NCI-H82 (cell line): ENCODE measurements around the gene RASGRP3.
A peak's percentile ranks its signal among the peaks of the same experiment; 100 is the strongest.

ENCODE experiments used
- DNase-seq: peaks from one replicate; lab custom pipeline; 2025; lab: John Stamatoyannopoulos, UW

The RASGRP3 gene

GRCh38 chr2:33521791-33522281, 45.4 kb downstream of the RASGRP3 start:
- DNase-seq = no peak

DNA sequence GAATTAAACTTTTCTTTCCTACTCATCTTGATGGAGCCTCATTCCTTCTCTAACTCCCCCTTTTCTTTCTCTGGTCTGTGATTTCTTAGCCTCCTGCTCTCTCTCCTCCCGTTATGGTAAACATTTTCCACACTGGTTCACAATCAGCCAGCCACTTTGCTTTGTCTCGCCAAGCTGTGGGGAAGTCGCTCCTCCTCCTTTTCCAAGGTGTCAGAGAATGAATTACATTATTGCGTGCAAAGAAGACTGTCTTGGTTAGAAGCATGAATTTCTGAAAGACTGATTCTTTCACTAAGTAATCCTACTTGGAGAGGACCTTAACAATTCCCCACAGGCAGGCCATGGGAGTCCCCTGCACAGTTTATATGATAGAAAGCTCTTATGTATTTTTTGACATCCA, 46.1 kb downstream of the RASGRP3 start:
- DNase-seq = no peak

GRCh38 chr2:33525666-33526065, 49.2 kb downstream of the RASGRP3 start:
- DNase-seq = no peak

GRCh38 chr2:33526132-33526531, 49.7 kb downstream of the RASGRP3 start:
- DNase-seq = no peak

- DNase-seq = no peak
These were observed 50.5 kb downstream of the RASGRP3 start for GRCh38 chr2:33526921-33527320.

GRCh38 chr2:33528441-33528950, 52.0 kb downstream of the RASGRP3 start:
- DNase-seq = no peak

- peak; percentile 18 for DNase-seq
These were observed 53.5 kb downstream of the RASGRP3 start for GRCh38 chr2:33529771-33530481.

DNA sequence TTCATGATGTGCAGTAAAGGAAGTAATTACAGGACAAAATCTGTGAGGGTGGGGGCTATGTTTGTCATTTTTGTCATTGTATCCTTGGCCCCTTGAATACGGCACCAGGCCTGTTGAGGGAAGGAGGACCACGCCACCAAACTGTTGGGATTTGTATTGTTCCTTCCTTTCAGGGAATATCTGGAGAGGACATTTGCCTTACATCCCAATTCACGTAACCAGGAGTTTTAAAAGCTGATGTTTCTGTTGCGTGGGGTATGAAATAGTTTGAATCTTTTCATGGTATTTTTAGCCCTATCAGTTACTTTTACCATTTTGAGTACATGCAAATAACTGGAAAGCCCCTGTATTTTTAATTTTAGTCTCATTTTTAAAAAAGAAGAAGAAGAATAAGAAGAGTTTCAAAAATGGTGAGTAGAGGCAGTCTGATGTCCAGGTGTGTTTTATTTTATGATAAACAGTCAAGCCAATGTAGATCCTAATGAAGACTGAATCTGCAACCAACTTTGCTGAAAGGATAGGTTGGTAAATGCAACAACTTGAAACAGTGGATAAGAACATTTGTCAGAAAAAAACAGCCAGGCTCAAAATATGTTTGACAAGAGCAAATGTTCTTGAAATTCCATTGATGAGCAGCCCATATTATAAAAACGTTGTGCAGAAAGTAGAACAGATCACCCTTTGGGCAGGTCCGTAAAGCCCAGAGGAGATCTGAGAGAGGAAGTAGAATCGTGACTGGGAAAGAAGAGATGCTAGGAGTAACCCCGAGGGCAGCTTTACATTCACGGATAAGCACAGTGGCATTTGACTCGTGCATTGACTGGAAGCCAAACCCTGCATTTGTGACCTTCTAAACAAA, 54.5 kb downstream of the RASGRP3 start:
- DNase-seq = no peak

DNA sequence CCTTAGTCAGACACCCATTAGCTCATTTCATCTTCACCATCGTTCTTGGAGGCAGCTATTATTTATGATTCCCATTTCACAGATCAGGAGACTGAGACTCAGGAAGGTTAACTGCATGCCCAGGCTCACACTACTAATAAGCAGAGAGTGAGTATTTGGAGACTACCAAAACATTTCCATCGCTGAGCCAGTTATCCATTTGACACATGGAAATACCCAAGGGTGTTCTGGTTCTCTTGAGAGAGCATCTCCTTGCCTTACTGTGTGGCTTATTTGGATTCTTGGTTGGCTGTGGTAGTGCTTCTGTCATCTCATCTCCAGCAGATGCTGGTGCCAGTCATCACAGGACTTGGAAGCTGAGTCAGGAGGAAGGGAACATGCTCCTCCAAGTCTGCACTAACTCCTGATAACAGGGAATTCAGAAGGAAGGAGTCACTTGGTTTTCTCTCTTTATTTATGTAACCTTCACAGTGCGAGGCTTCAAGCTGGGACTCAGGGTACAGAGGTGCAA, 55.2 kb downstream of the RASGRP3 start:
- DNase-seq = no peak

GRCh38 chr2:33532146-33532545, 55.7 kb downstream of the RASGRP3 start:
- no peak for DNase-seq

- no peak for DNase-seq
These were observed 56.5 kb downstream of the RASGRP3 start for GRCh38 chr2:33532966-33533365.

GRCh38 chr2:33535421-33535820, 59.0 kb downstream of the RASGRP3 start:
- DNase-seq = peak; percentile 8

GRCh38 chr2:33541243-33541642, 64.8 kb downstream of the RASGRP3 start:
- no peak for DNase-seq

DNA sequence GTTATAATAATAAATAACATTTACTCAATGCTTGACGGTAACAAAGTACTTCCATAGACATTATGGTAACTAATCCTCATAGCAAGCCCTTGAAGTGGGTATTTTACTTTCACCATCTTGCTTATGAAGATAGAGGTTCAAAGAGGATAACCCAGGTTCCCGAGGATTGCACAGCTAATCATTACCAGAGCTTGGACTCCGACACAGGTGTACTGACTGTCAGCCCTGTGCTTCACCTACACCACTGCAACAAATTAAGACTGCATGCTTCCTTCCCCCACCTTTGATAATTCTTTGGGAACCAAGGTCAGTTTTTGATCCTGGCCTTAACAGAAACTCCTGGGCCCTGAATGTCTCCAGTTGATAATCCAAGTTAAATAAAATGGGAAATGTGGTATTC, 73.8 kb downstream of the RASGRP3 start:
- no peak for DNase-seq

DNA sequence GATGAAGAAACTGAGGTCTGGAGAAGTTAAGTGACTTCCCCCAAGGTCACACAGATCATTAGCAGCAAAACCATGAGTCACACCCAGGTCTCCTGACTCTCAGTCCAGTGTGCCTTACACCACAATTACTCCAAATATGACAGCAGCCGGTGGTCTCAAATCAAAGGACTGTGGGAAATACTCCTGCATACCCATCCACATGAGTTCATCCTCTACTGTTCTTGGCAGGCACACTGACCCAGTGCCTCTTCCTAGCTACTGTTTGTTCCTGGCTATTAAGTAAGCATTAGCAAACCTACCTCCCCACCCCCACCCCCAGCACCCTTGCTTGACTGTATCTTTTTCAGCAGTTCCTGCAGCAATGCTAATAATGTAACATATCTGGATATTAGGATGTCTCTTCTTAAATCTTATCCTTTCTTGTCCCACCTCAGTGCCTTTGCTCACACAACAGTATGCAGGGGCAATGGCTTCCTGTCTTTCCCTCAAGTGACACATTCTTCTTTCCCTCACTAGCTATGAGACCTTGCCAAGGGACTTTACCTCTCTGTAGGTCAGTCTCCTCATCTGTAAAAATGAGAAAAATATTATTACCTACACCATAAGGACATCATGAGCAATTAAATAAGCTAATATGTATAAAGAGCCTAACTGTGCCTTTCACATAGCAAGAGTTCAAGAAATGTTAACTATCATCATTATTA, 76.5 kb downstream of the RASGRP3 start:
- no peak for DNase-seq

GRCh38 chr2:33555681-33556080, 79.2 kb downstream of the RASGRP3 start:
- DNase-seq = no peak

GRCh38 chr2:33559328-33559727, 82.9 kb downstream of the RASGRP3 start:
- DNase-seq = no peak

GRCh38 chr2:33560017-33560416, 83.6 kb downstream of the RASGRP3 start:
- DNase-seq = no peak

GRCh38 chr2:33561872-33562271, 85.4 kb downstream of the RASGRP3 start:
- no peak for DNase-seq

DNA sequence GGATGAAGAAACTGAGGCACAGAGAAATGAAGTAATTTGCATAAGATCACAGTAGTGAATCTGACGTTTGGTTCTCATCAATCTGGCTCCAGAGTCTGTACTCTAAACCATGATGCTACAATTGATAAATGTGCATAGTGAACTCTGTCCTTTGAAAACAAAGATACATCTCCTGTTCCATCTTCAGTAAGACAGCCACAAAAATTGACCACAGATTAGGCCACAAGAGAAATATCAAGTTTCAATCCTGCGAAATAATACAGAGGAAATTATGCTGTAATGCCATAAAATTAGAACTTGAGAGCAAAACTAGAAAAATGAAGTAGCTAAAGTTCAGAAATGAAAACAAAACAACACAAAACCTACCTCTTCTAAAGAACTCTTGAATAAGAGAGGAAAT, 94.2 kb downstream of the RASGRP3 start:
- DNase-seq = no peak

- no peak for DNase-seq
These were observed 97.2 kb downstream of the RASGRP3 start for GRCh38 chr2:33573657-33574056.

GRCh38 chr2:33577084-33577483, 100.6 kb downstream of the RASGRP3 start:
- DNase-seq = no peak
